GM12891 (cell line): Measurements from ENCODE around the gene AMZ2.

Source experiments
- POLR2A ChIP-seq: IDR thresholded peaks from 2 replicates; pipeline ENCODE4 v1.6.1; 2011; ENCODE audit warnings: low read depth, low read length, control low read depth
- POU2F2 ChIP-seq: IDR thresholded peaks from 2 replicates; pipeline ENCODE4 v1.6.1; 2011; ENCODE audit warnings: low read depth, mild to moderate bottlenecking, control low read depth, low read length, moderate library complexity
- SPI1 ChIP-seq: IDR thresholded peaks from 2 replicates; pipeline ENCODE4 v1.6.1; 2011; ENCODE audit warnings: low read depth, low read length, control low read depth

DNA sequence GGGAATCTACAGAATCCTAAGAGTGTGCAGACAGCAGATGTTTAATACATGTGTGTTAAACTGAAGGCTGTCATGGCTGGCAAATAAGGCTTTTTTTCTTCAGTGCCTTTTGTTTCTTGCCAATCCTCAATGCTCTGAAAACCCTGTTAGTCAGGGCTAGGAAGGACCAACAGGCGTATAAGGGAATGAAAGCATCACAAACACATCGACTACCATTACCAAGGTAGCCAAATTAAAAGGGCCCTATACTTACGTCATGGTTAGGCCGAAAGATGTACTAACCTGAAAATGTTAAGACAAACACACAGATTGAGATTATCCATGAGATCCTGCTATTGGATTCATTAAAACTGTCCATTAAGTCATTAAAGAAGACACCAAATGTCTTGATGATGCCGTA is 30.0 kb downstream of the AMZ2 start:
- TF ChIP-seq POLR2A (no peak), SPI1 (no peak), POU2F2 (no peak)
